Kidney (tissue), 14 donors: Measurements from ENCODE around the gene NRIP2. TPM values are rescaled to one million over a fixed set of nuclear protein-coding genes. Genes with fewer than 3 reads are reported as not detected.
A peak's percentile ranks its signal among the peaks of the same experiment; 100 is the strongest.

ENCODE experiments used
- DNase-seq, 5 donors: peaks; one replicate each; pipeline ENCODE4 v3.0.0-alpha.2; 2013 to 2020
- FAIRE-seq: peaks from 2 replicates; lab custom pipeline; 2012; peaks lifted over from hg19 to GRCh38; lab: Jason Lieb, UNC
- H3K27ac ChIP-seq, 2 donors: one replicate each; pipeline ENCODE4 v1.7.0; 2013; ENCODE audit warnings: low read depth in 2 of 2, low read length in 2 of 2, inconsistent platforms in 1 of 2
- H3K27me3 ChIP-seq: one replicate; pipeline ENCODE4 v1.7.1; 2013; ENCODE audit warnings: low read length, inconsistent platforms; ENCODE audit not compliant: control insufficient read depth, insufficient read depth
- H3K36me3 ChIP-seq, 3 donors: one replicate each; pipeline versions ENCODE4 v1.7.0 to v1.7.1; 2013; ENCODE audit warnings: low read length in 3 of 3, control low read depth in 1 of 3, inconsistent platforms in 1 of 3; ENCODE audit not compliant: insufficient read depth in 3 of 3, control insufficient read depth in 2 of 3
- H3K4me1 ChIP-seq, 3 donors: one replicate each; pipeline versions ENCODE4 v1.7.0 to v1.7.1; 2013; ENCODE audit warnings: low read length in 3 of 3, inconsistent platforms in 1 of 3, low read depth in 1 of 3; ENCODE audit not compliant: control insufficient read depth in 2 of 3, insufficient read depth in 2 of 3
- H3K4me3 ChIP-seq, 3 donors: one replicate each; pipeline versions ENCODE4 v1.7.0 to v1.8.1; 2013; ENCODE audit warnings: low read length in 3 of 3, control low read depth in 1 of 3, inconsistent platforms in 1 of 3
- H3K9ac ChIP-seq, 3 donors: one replicate each; pipeline versions ENCODE4 v1.7.0 to v1.7.1; 2013; ENCODE audit warnings: low read length in 3 of 3, control low read depth in 1 of 3, inconsistent platforms in 1 of 3
- H3K9me3 ChIP-seq, 3 donors: one replicate each; pipeline versions ENCODE4 v1.7.0 to v1.7.1; 2013; ENCODE audit warnings: low read length in 3 of 3, control low read depth in 1 of 3, inconsistent platforms in 1 of 3; ENCODE audit not compliant: control insufficient read depth in 2 of 3, insufficient read depth in 1 of 3
- intact Hi-C: fragments of 100-400 bp; cut with DNase I; formaldehyde crosslinking; loops from one replicate; pipeline ENCODE4 v1.11.1; 2022
- polyA plus RNA-seq: library from polyadenylated mRNA; stranded (reverse); fragments of 350-450 nt; fragmentation: Illumina TruSeq; extraction: RNeasy Lipid Tissue Mini Kit (QIAGEN cat#74804); gene quantifications from one replicate; pipeline ENCODE4 v1.2.3, GENCODE V29; 2014; ENCODE audit warnings: low read depth, low replicate concordance; ENCODE audit not compliant: insufficient read depth
- total RNA-seq: library from RNA; stranded (reverse); fragmentation: NEBNext Ultra II Directional; extraction: Animal tissue kit (Norgen Biotek cat#: 25700); gene quantifications from one replicate; pipeline ENCODE4 v1.2.1, GENCODE V29; 2021
- TF ChIP-seq, protein P1 (sequence below): IDR thresholded peaks from 3 replicates; pipeline ENCODE4 v1.5.1; 2012; ENCODE audit warnings: mild to moderate bottlenecking, moderate library complexity, borderline replicate concordance; ENCODE audit not compliant: insufficient read depth; ENCODE audit errors: extremely low read depth
- donor health status: control.
- donor health status: control.
- donor health status: control.
- donor health status: control.
- donor health status: control.
- donor health status: DM: yes; HTN: yes; CAD: no.
- donor health status: Normal renal cell carcinoma (clear cell type).

NRIP2 gene
- total and polyA plus RNA-seq, 2 donors from 2014 or later: 11.7 to 15.9 TPM

GRCh38 chr12:2791089-2791488 lies 43.7 kb downstream of the NRIP2 start:
- H3K9ac ChIP-seq: no peak overlapping the region
- H3K4me3 ChIP-seq: no peak overlapping the region
- H3K36me3 ChIP-seq: no peaks in the 10 kb centered on the region
- H3K9me3 ChIP-seq: no peaks in the 10 kb centered on the region
- FAIRE-seq (no peak), DNase-seq (peak in 4 of 5 donors; percentile 39 to 51 (median 46))
- H3K27ac ChIP-seq: no peak overlapping the region
- H3K27me3 ChIP-seq: no peaks in the 10 kb centered on the region
- intact Hi-C loops: no loop called here
- H3K4me1 ChIP-seq: no peaks in the 10 kb centered on the region
- TF ChIP-seq, protein P1, sequence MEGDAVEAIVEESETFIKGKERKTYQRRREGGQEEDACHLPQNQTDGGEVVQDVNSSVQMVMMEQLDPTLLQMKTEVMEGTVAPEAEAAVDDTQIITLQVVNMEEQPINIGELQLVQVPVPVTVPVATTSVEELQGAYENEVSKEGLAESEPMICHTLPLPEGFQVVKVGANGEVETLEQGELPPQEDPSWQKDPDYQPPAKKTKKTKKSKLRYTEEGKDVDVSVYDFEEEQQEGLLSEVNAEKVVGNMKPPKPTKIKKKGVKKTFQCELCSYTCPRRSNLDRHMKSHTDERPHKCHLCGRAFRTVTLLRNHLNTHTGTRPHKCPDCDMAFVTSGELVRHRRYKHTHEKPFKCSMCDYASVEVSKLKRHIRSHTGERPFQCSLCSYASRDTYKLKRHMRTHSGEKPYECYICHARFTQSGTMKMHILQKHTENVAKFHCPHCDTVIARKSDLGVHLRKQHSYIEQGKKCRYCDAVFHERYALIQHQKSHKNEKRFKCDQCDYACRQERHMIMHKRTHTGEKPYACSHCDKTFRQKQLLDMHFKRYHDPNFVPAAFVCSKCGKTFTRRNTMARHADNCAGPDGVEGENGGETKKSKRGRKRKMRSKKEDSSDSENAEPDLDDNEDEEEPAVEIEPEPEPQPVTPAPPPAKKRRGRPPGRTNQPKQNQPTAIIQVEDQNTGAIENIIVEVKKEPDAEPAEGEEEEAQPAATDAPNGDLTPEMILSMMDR: no peak

- TF ChIP-seq, protein P1: no peak
- H3K4me1 ChIP-seq: peaks cover 0 to 2% (median 2%) of the 10 kb centered on the region in 3 donors
- H3K36me3 ChIP-seq: no peaks in the 10 kb centered on the region
- no peak overlapping the region for H3K27ac ChIP-seq
- H3K9me3 ChIP-seq: no peaks in the 10 kb centered on the region
- intact Hi-C loops: no loop called here
- H3K27me3 ChIP-seq: peaks cover 10% of the 10 kb centered on the region
- H3K4me3 ChIP-seq: no peak overlapping the region
- no peak overlapping the region for H3K9ac ChIP-seq
- no peak for FAIRE-seq
- no peak for DNase-seq
Measured at GRCh38 chr12:2785017-2785416, 49.8 kb downstream of the NRIP2 start.

GRCh38 chr12:2783936-2784600 lies 50.8 kb downstream of the NRIP2 start:
- FAIRE-seq: no peak
- intact Hi-C loops: no loop called here
- TF ChIP-seq, protein P1: peak; percentile 75
- no peaks in the 10 kb centered on the region for H3K36me3 ChIP-seq
- H3K27ac ChIP-seq: no peak overlapping the region
- peak; percentile 69 to 81 (median 75) for DNase-seq
- peaks cover 0 to 2% (median 2%) of the 10 kb centered on the region in 3 donors for H3K4me1 ChIP-seq
- peaks cover 10% of the 10 kb centered on the region for H3K27me3 ChIP-seq
- H3K9me3 ChIP-seq: no peaks in the 10 kb centered on the region
- H3K9ac ChIP-seq: no peak overlapping the region
- H3K4me3 ChIP-seq: no peak overlapping the region
